Measurements from ENCODE around the gene LAMB2. TPM values are rescaled to one million over a fixed set of nuclear protein-coding genes. Genes with fewer than 3 reads are reported as not detected.

LAMB2 gene
- total and polyA plus RNA-seq, 2 experiments from 2014 or later = 71.3 to 154 TPM

Small RNA genes lying within 50 kb of the gene (microRNA-seq; reads per million reads assigned to microRNA genes)
- not detected for gene MIR6890

Small RNA genes lying within 50 kb of the gene (small RNA-seq; reads per million reads assigned to genes)
- not detected for gene RN7SL182P (ENCODE audit: low replicate concordance)

Other genes with a start within 250 kb of the LAMB2 start
- gene SLC25A20, start 234.2 kb downstream of the LAMB2 start, total RNA-seq (2014; rRNA removed; shearing (Covaris generic)) = 4.3 and 4.4 TPM in 2 replicates
- gene SLC25A20, start 234.2 kb downstream of the LAMB2 start, polyA plus RNA-seq (2016; fragmentation: Nextera tagmentation; extraction: Ambion mirVana) = 3.0 TPM in 2 replicates
- 83.0 and 118 TPM in 2 replicates for gene ARIH2, start 214.2 kb downstream of the LAMB2 start, total RNA-seq (2014; rRNA removed; shearing (Covaris generic))
- gene ARIH2, start 214.2 kb downstream of the LAMB2 start, polyA plus RNA-seq (2016; fragmentation: Nextera tagmentation; extraction: Ambion mirVana) = 70.3 and 76.4 TPM in 2 replicates
- gene P4HTM, start 142.8 kb downstream of the LAMB2 start, total RNA-seq (2014; rRNA removed; shearing (Covaris generic)) = 22.1 and 28.7 TPM in 2 replicates
- gene P4HTM, start 142.8 kb downstream of the LAMB2 start, polyA plus RNA-seq (2016; fragmentation: Nextera tagmentation; extraction: Ambion mirVana) = 15.9 and 17.9 TPM in 2 replicates
- 151 and 156 TPM in 2 replicates for gene WDR6, start 125.7 kb downstream of the LAMB2 start, total RNA-seq (2014; rRNA removed; shearing (Covaris generic))
- gene WDR6, start 125.7 kb downstream of the LAMB2 start, polyA plus RNA-seq (2016; fragmentation: Nextera tagmentation; extraction: Ambion mirVana) = 76.5 and 83.7 TPM in 2 replicates
- 38.0 and 57.7 TPM in 2 replicates for gene DALRD3, start 114.5 kb downstream of the LAMB2 start, total RNA-seq (2014; rRNA removed; shearing (Covaris generic))
- gene DALRD3, start 114.5 kb downstream of the LAMB2 start, polyA plus RNA-seq (2016; fragmentation: Nextera tagmentation; extraction: Ambion mirVana) = 31.0 and 31.3 TPM in 2 replicates
- gene NDUFAF3, start 110.9 kb downstream of the LAMB2 start, total RNA-seq (2014; rRNA removed; shearing (Covaris generic)) = 32.3 and 49.9 TPM in 2 replicates
- 118 and 122 TPM in 2 replicates for gene NDUFAF3, start 110.9 kb downstream of the LAMB2 start, polyA plus RNA-seq (2016; fragmentation: Nextera tagmentation; extraction: Ambion mirVana)
- gene IMPDH2, start 103.7 kb downstream of the LAMB2 start, total RNA-seq (2014; rRNA removed; shearing (Covaris generic)) = 297 and 314 TPM in 2 replicates
- 198 and 216 TPM in 2 replicates for gene IMPDH2, start 103.7 kb downstream of the LAMB2 start, polyA plus RNA-seq (2016; fragmentation: Nextera tagmentation; extraction: Ambion mirVana)
- gene QRICH1, start 39.0 kb downstream of the LAMB2 start, total RNA-seq (2014; rRNA removed; shearing (Covaris generic)) = 114 and 149 TPM in 2 replicates
- gene QRICH1, start 39.0 kb downstream of the LAMB2 start, polyA plus RNA-seq (2016; fragmentation: Nextera tagmentation; extraction: Ambion mirVana) = 66.9 and 71.2 TPM in 2 replicates
- gene QARS1, start 28.3 kb downstream of the LAMB2 start, total RNA-seq (2014; rRNA removed; shearing (Covaris generic)) = 301 and 373 TPM in 2 replicates
- gene QARS1, start 28.3 kb downstream of the LAMB2 start, polyA plus RNA-seq (2016; fragmentation: Nextera tagmentation; extraction: Ambion mirVana) = 173 and 189 TPM in 2 replicates
- 56.9 and 62.0 TPM in 2 replicates for gene USP19, start 12.2 kb downstream of the LAMB2 start, total RNA-seq (2014; rRNA removed; shearing (Covaris generic))
- 13.2 and 14.0 TPM in 2 replicates for gene USP19, start 12.2 kb downstream of the LAMB2 start, polyA plus RNA-seq (2016; fragmentation: Nextera tagmentation; extraction: Ambion mirVana)
- 37.4 and 44.2 TPM in 2 replicates for gene CCDC71, start 33.3 kb upstream of the LAMB2 start, total RNA-seq (2014; rRNA removed; shearing (Covaris generic))
- 1.9 and 2.6 TPM in 2 replicates for gene CCDC71, start 33.3 kb upstream of the LAMB2 start, polyA plus RNA-seq (2016; fragmentation: Nextera tagmentation; extraction: Ambion mirVana)
- 11.1 and 15.0 TPM in 2 replicates for gene KLHDC8B, start 38.5 kb upstream of the LAMB2 start, total RNA-seq (2014; rRNA removed; shearing (Covaris generic))
- 4.7 and 5.5 TPM in 2 replicates for gene KLHDC8B, start 38.5 kb upstream of the LAMB2 start, polyA plus RNA-seq (2016; fragmentation: Nextera tagmentation; extraction: Ambion mirVana)
- 2.4 and 5.4 TPM in 2 replicates for gene C3orf62, start 144.2 kb upstream of the LAMB2 start, total RNA-seq (2014; rRNA removed; shearing (Covaris generic))
- gene C3orf62, start 144.2 kb upstream of the LAMB2 start, polyA plus RNA-seq (2016; fragmentation: Nextera tagmentation; extraction: Ambion mirVana) = 1.6 and 3.3 TPM in 2 replicates
- 13.3 and 16.9 TPM in 2 replicates for gene USP4, start 207.0 kb upstream of the LAMB2 start, total RNA-seq (2014; rRNA removed; shearing (Covaris generic))
- 20.3 and 27.8 TPM in 2 replicates for gene USP4, start 207.0 kb upstream of the LAMB2 start, polyA plus RNA-seq (2016; fragmentation: Nextera tagmentation; extraction: Ambion mirVana)
- 228 and 247 TPM in 2 replicates for gene GPX1, start 225.3 kb upstream of the LAMB2 start, total RNA-seq (2014; rRNA removed; shearing (Covaris generic))
- 394 and 404 TPM in 2 replicates for gene GPX1, start 225.3 kb upstream of the LAMB2 start, polyA plus RNA-seq (2016; fragmentation: Nextera tagmentation; extraction: Ambion mirVana)